CD4-positive, alpha-beta T cell (primary cell): ENCODE results near the gene MALAT1. TPM values are rescaled to one million over a fixed set of nuclear protein-coding genes. Genes with fewer than 3 reads are reported as not detected.
A peak's percentile ranks its signal among the peaks of the same experiment; 100 is the strongest.

Experiments used
- ATAC-seq: fragments of 200-7000 bp; cut with Tn5 transposase; one replicate; pipeline ENCODE4 v1.10.0; 2022; ENCODE audit warnings: mild to moderate bottlenecking; ENCODE audit not compliant: poor library complexity
- CTCF ChIA-PET: fragments of 350-600 bp; sonication (Branson Sonifier 250); formaldehyde crosslinking; loops from one replicate; lab custom pipeline; 2021; ENCODE audit warnings: antibody characterized with exemption, inconsistent platforms; lab: Charles Lee
- POLR2A ChIA-PET: fragments of 350-600 bp; sonication (Branson Sonifier 250); formaldehyde crosslinking; loops from one replicate; lab custom pipeline; 2021; ENCODE audit warnings: antibody characterized with exemption, inconsistent platforms; lab: Charles Lee
- DNase-seq, 14 experiments: peaks; one replicate each; pipeline ENCODE4 v3.0.0-alpha.2; 2013 to 2020; ENCODE audit warnings: mixed read lengths in 2 of 14
- H3K27ac ChIP-seq, 2 donors: one replicate each; pipeline versions ENCODE4 v1.5.1 to v1.7.0; 2013; ENCODE audit warnings: low read length in 2 of 2, low read depth in 1 of 2, mild to moderate bottlenecking in 1 of 2
- H3K27me3 ChIP-seq, 2 experiments: 1 replicate in 1 of 2; 2 replicates in 1 of 2; pipeline versions ENCODE4 v1.6.1 to v1.7.0; 2013; ENCODE audit warnings: low read length in 2 of 2, control low read depth in 1 of 2, mild to moderate bottlenecking in 1 of 2, moderate library complexity in 1 of 2; ENCODE audit not compliant: insufficient read depth in 2 of 2, control insufficient read depth in 1 of 2
- H3K36me3 ChIP-seq: one replicate; pipeline ENCODE4 v1.6.1; 2013; ENCODE audit warnings: low read length, control low read depth; ENCODE audit not compliant: insufficient read depth
- H3K4me1 ChIP-seq: one replicate; pipeline ENCODE4 v1.6.1; 2013; ENCODE audit warnings: low read length, control low read depth; ENCODE audit not compliant: insufficient read depth
- H3K4me3 ChIP-seq: one replicate; pipeline ENCODE4 v1.5.1; 2013; ENCODE audit warnings: mild to moderate bottlenecking, low read length, moderate library complexity
- H3K9me3 ChIP-seq, 2 experiments: 1 replicate in 1 of 2; 2 replicates in 1 of 2; pipeline versions ENCODE4 v1.6.1 to v1.7.0; 2013; ENCODE audit warnings: low read length in 2 of 2, mild to moderate bottlenecking in 2 of 2, control low read depth in 1 of 2, moderate library complexity in 1 of 2; ENCODE audit not compliant: control insufficient read depth in 1 of 2, insufficient read depth in 1 of 2
- H3K27ac Mint-ChIP-seq: one replicate; pipeline ENCODE4 v1.8.0; 2020; ENCODE audit warnings: mixed read lengths
- H3K27me3 Mint-ChIP-seq: one replicate; pipeline ENCODE4 v1.8.0; 2021; ENCODE audit warnings: mixed read lengths
- H3K36me3 Mint-ChIP-seq: one replicate; pipeline ENCODE4 v1.8.0; 2021; ENCODE audit warnings: low read depth, mixed read lengths
- H3K4me1 Mint-ChIP-seq: one replicate; pipeline ENCODE4 v1.8.0; 2021; ENCODE audit warnings: low read depth, mixed read lengths
- H3K4me3 Mint-ChIP-seq: one replicate; pipeline ENCODE4 v1.8.0; 2020; ENCODE audit warnings: mild to moderate bottlenecking, mixed read lengths
- H3K9me3 Mint-ChIP-seq: one replicate; pipeline ENCODE4 v1.8.0; 2020; ENCODE audit warnings: mixed read lengths
- CTCF ChIP-seq: fragments of 200-600 bp; IDR thresholded peaks from one replicate; pipeline ENCODE4 v1.8.0; 2022; ENCODE audit warnings: antibody characterized with exemption, mild to moderate bottlenecking
- intact Hi-C, 2 experiments: fragments of 100-400 bp; cut with DNase I in 1 of 2; cut with micrococcal nuclease in 1 of 2; formaldehyde crosslinking; loops; one replicate each; pipeline versions ENCODE4 v1.15.1 to v1.9.0; 2023 to 2025; cut with DNase I, micrococcal nuclease
- total RNA-seq, 174 experiments: library from RNA in 2 of 174; stranded (reverse) in 2 of 174; gene quantifications; one replicate each; pipeline ENCODE4 v1.2.3 and lab custom pipeline; 2021 to 2026

MALAT1 gene
- total RNA-seq, 2 experiments from 2014 or later, result 31,509 to 32,316 TPM

- Histone ChIP-seq H3K9me3 (no peaks in the 10 kb centered on the region), H3K27me3 (no peaks in the 10 kb centered on the region), H3K4me3 (peak overlapping the region; percentile 75), H3K27ac (peak overlapping the region in 1 of 2 donors; percentile 70), H3K36me3 (peaks cover 30% of the 10 kb centered on the region), H3K4me1 (peaks cover 70% of the 10 kb centered on the region)
- H3K4me3 Mint-ChIP-seq, result peak overlapping the region; percentile 88
- CTCF ChIA-PET, result interaction anchor here (0.6 to 2.0 kb wide), 8 partner anchors 15 to 790 kb away, joined by 3 to 8 read pairs (median 4); no protein-coding TSS in a partner anchor
- peaks cover 63% of the 10 kb centered on the region for H3K4me1 Mint-ChIP-seq
- ATAC-seq, result peak; percentile 9
- no peaks in the 10 kb centered on the region for H3K27me3 Mint-ChIP-seq
- no peak for TF ChIP-seq CTCF
- H3K36me3 Mint-ChIP-seq, result peaks cover 37% of the 10 kb centered on the region
- DNase-seq, result peak in 1 of 14 experiments; percentile 32
- POLR2A ChIA-PET, result interaction anchor here (0.7 to 4.1 kb wide), 25 partner anchors 9 to 747 kb away, joined by 3 to 106 read pairs (median 4); partner anchors contain the start of genes EHBP1L1, FAM89B, FRMD8 and MALAT1
- no peaks in the 10 kb centered on the region for H3K9me3 Mint-ChIP-seq
- intact Hi-C loops, result loop anchor here (1.0 to 10.0 kb wide), 3 partner anchors 14 to 411 kb away; partner anchors contain the start of genes EHBP1L1 (in 1 of the 2), FAM89B (in 1 of the 2), TM7SF2 (in 1 of the 2) and ZNHIT2 (in 1 of the 2)
- H3K27ac Mint-ChIP-seq, result peak overlapping the region; percentile 80
Measured at GRCh38 chr11:65525546-65526480, 27.0 kb downstream of the MALAT1 start.

- peak overlapping the region; percentile 81 for H3K4me3 Mint-ChIP-seq
- TF ChIP-seq CTCF, result no peak
- intact Hi-C loops, result loop anchor here (10.0 kb wide), 2 partner anchors 48 to 412 kb away; partner anchors contain the start of genes EHBP1L1 (in 1 of the 2), FAM89B (in 1 of the 2), TM7SF2 (in 1 of the 2) and ZNHIT2 (in 1 of the 2)
- DNase-seq, result no peak
- peaks cover 39% of the 10 kb centered on the region for H3K36me3 ChIP-seq
- H3K27ac ChIP-seq, result no peak overlapping the region
- H3K4me1 ChIP-seq, result peaks cover 68% of the 10 kb centered on the region
- no peaks in the 10 kb centered on the region for H3K9me3 ChIP-seq
- ChIA-PET POLR2A (interaction anchor here (0.8 to 4.1 kb wide), 7 partner anchors 14 to 145 kb away, joined by 3 to 106 read pairs (median 27); partner anchors contain the start of genes FAM89B, MALAT1 and ZNRD2), CTCF (no interaction called here)
- no peaks in the 10 kb centered on the region for H3K27me3 Mint-ChIP-seq
- no peaks in the 10 kb centered on the region for H3K9me3 Mint-ChIP-seq
- H3K4me1 Mint-ChIP-seq, result peaks cover 60% of the 10 kb centered on the region
- no peak for ATAC-seq
- no peaks in the 10 kb centered on the region for H3K27me3 ChIP-seq
- H3K36me3 Mint-ChIP-seq, result peaks cover 47% of the 10 kb centered on the region
- peak overlapping the region; percentile 58 for H3K27ac Mint-ChIP-seq
- H3K4me3 ChIP-seq, result no peak overlapping the region
Measured at GRCh38 chr11:65526744-65527143, 27.9 kb downstream of the MALAT1 start.

- Histone ChIP-seq H3K9me3 (no peaks in the 10 kb centered on the region), H3K27ac (no peak overlapping the region), H3K4me3 (no peak overlapping the region), H3K36me3 (peaks cover 55% of the 10 kb centered on the region), H3K27me3 (no peaks in the 10 kb centered on the region), H3K4me1 (peaks cover 50% of the 10 kb centered on the region)
- Mint-ChIP-seq H3K9me3 (no peaks in the 10 kb centered on the region), H3K27me3 (no peaks in the 10 kb centered on the region), H3K4me3 (no peak overlapping the region), H3K36me3 (peaks cover 55% of the 10 kb centered on the region), H3K27ac (no peak overlapping the region), H3K4me1 (peaks cover 39% of the 10 kb centered on the region)
- ATAC-seq (no peak), DNase-seq (no peak)
- no peak for TF ChIP-seq CTCF
- intact Hi-C loops, result loop anchor here (10.0 kb wide), 2 partner anchors 46 to 414 kb away; partner anchors contain the start of genes EHBP1L1 (in 1 of the 2), FAM89B (in 1 of the 2), TM7SF2 (in 1 of the 2) and ZNHIT2 (in 1 of the 2)
- CTCF ChIA-PET, result interaction anchor here (2.3 kb wide), 1 partner anchor 12 kb away, joined by 12 read pairs; no protein-coding TSS in a partner anchor
- POLR2A ChIA-PET, result interaction anchor here (1.2 to 4.4 kb wide), 2 partner anchors 12 to 29 kb away, joined by 3 to 19 read pairs; partner anchors contain the start of gene MALAT1
Measured at GRCh38 chr11:65528819-65529350, 30.0 kb downstream of the MALAT1 start.
